Measurements from ENCODE around the gene QRFP.
A peak's percentile ranks its signal among the peaks of the same experiment; 100 is the strongest.

Gene QRFP

DNA sequence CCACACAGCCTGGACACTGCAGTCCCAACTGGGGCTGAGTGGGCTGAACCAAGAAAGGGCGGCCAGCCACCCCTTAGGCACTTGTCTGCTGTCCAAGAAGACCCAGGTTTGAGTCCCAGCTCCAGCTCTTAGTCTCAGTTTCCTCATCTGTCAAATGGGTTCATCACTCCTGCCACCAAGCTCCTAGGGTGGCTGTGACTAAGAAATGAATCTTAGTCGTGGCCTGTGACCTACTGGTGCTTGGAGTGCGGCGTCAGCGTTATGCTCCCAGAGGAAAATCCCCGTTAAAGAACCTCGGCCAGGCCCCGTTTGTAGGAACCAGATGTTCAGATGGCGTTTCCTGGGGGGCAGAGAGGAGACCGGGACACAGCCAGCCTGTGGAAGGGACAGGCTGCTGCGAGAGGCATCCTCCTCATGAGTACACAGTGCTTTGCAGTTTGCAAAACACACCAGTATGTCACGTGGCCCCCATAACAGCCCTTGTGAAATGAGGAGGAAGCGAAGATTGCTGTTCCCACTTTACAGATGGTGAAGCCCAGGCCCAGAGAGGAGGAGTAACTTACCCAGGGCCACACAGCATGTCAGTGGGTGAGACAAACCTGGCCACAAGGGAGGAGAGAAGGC is 39.1 kb upstream of the QRFP start:
- peak overlapping the region in 1 of 10 experiments; percentile 11; a peak in 1 of 20 replicates for H3K4me3 ChIP-seq
- H3K4me2 ChIP-seq, result peak overlapping the region; percentile 40 to 100 (median 98)
- H3K36me3 ChIP-seq, result no peaks in the 10 kb centered on the region
- peak overlapping the region in 7 of 11 experiments; percentile 2 to 40 (median 23); a peak in 6 of 22 replicates for H3K9ac ChIP-seq
- TF ChIP-seq Cebpa-rat (IDR thresholded peaks at IDR 0.05), result peak in 3 of 11 experiments; percentile 17 to 73 (median 66); a peak in 4 of 22 replicates
- no peaks in the 10 kb centered on the region for H3K9me3 ChIP-seq (replicated peaks in 1 of 11)
- peaks cover 62 to 85% (median 76%) of the 10 kb centered on the region in 11 experiments for H3K27me3 ChIP-seq
- H3K4me1 ChIP-seq, result peaks cover 79 to 89% (median 88%) of the 10 kb centered on the region in 10 experiments
- peaks cover 0 to 80% (median 41%) of the 10 kb centered on the region in 11 experiments; a peak in 17 of 22 replicates for H4K20me1 ChIP-seq
- peak overlapping the region in 8 of 11 experiments; percentile 5 to 59 (median 38); a peak in 12 of 22 replicates for H3K27ac ChIP-seq

DNA sequence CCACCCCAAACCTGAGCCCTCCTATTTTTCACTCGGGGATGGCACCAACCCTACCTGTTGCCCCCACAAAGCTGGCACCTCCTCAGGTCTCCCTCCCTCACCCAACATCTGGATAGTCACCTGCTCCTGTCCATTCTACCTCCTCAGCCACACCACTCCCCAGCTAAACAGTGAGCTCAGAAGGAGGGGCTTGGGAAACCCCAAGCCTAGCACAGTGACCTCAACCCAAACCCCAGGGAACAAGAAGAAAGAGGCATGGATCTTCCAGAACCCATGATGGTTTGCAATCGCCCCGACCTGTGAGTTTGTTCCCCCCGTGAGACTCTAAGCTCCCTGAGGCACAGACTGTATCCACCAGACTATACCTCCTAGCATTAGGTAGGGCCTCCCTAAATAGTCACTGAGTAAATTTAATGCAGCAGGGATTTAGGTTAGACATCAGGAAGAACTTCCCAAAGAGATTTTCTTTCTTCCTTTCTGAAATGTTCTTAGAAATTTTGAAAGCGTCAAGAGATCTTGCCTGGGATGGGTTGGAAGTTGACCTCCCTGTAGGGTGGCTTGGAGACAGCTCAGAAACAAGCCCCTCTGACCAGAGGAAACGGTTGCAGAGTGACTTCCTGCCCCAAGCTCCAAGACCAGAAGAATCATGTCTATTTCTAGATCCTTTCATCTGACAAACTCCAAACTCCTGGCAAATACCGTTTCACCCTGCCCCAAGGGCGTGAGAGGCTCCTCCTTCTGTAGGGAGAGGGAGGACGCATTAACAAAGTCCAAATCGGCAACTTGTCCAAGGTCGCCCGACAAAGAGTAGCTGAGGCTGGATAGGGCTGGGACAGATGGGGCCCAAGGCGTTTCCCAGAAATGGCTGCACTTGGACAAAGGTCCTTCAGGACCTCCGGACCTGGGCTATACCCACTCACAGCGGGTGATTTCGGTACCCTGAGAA is 38.4 kb upstream of the QRFP start:
- H3K9me3 ChIP-seq (replicated peaks in 1 of 11), result no peaks in the 10 kb centered on the region
- peak overlapping the region; percentile 40 to 100 (median 98) for H3K4me2 ChIP-seq
- peak overlapping the region in 4 of 11 experiments; percentile 2 to 34 (median 18); a peak in 6 of 22 replicates for H3K9ac ChIP-seq
- no peaks in the 10 kb centered on the region for H3K36me3 ChIP-seq
- H3K27ac ChIP-seq, result peak overlapping the region in 6 of 11 experiments; percentile 22 to 59 (median 46); a peak in 8 of 22 replicates
- no peak for TF ChIP-seq Cebpa-rat (IDR thresholded peaks at IDR 0.05)
- H3K4me1 ChIP-seq, result peaks cover 83 to 97% (median 93%) of the 10 kb centered on the region in 10 experiments
- H3K27me3 ChIP-seq, result peaks cover 54 to 82% (median 68%) of the 10 kb centered on the region in 11 experiments
- H4K20me1 ChIP-seq, result peaks cover 0 to 75% (median 34%) of the 10 kb centered on the region in 11 experiments; a peak in 17 of 22 replicates
- peak overlapping the region in 2 of 10 experiments; percentile 6 to 11; a peak in 2 of 20 replicates for H3K4me3 ChIP-seq

GRCh38 chr9:130934246-130934645 is 37.6 kb upstream of the QRFP start:
- H4K20me1 ChIP-seq, result peaks cover 0 to 75% (median 34%) of the 10 kb centered on the region in 11 experiments; a peak in 15 of 22 replicates
- H3K4me2 ChIP-seq, result peak overlapping the region in 10 of 11 experiments; percentile 50 to 100 (median 98); a peak in 20 of 22 replicates
- peak overlapping the region in 4 of 11 experiments; percentile 1 to 34 (median 26); a peak in 4 of 22 replicates for H3K9ac ChIP-seq
- no peak overlapping the region for H3K27ac ChIP-seq
- H3K4me1 ChIP-seq, result peaks cover 80 to 100% (median 97%) of the 10 kb centered on the region in 10 experiments
- H3K36me3 ChIP-seq, result no peaks in the 10 kb centered on the region
- no peaks in the 10 kb centered on the region for H3K9me3 ChIP-seq (replicated peaks in 1 of 11)
- H3K27me3 ChIP-seq, result peaks cover 47 to 74% (median 61%) of the 10 kb centered on the region in 11 experiments
- no peak for TF ChIP-seq Cebpa-rat (IDR thresholded peaks at IDR 0.05)
- no peak overlapping the region for H3K4me3 ChIP-seq

DNA sequence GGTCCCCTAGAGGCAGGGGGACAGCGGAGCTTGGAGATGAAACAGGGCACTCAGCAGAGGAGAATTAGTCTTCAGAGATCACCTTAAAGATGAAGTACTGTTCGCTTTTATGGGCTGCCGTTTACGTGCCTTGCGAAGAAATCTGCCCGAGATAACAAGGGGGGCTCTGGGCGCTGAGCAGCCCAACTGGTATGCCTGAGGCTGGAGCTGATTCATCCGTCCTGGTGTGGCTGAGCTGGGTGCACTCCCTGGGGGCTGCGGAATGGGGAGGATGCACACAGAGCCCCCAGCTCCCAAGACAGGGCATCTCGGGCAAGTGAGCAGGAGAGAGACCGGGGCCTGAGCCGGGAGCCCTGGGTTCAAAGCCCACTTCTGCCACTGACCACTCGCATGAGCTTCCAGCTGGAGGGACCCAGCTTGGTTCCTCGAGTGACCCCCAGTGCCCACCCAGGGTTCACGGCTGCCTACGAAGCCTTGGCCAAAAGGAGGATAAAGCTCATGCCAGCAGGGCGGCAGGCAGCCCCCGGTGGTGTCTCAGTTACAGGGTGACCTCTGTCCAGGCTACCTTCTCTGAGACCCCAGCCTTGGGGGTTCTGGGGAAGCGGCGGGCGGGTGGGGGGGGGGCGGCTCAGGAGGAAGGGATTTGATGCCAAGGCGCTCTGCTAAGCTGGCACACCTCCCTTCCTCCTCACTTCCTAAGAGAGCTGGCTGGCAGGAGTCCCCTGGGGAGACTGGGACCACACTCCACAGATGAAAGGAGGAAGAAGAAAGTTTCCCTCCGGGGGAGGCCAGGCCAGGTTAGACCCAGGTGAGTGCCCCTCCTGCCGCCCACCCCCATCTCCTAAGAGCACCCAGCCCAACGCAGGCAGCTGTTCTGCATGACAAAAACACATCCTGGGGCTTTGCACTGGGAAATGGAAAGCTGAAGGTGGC is 36.8 kb upstream of the QRFP start:
- Histone ChIP-seq H3K27ac (no peak overlapping the region), H3K4me2 (peak overlapping the region; percentile 67 to 100 (median 98)), H3K27me3 (peaks cover 38 to 69% (median 53%) of the 10 kb centered on the region in 11 experiments), H3K9me3 (replicated peaks in 1 of 11) (no peaks in the 10 kb centered on the region), H3K9ac (peak overlapping the region in 5 of 11 experiments; percentile 1 to 45 (median 30); a peak in 5 of 22 replicates), H3K36me3 (no peaks in the 10 kb centered on the region), H4K20me1 (peaks cover 0 to 66% (median 28%) of the 10 kb centered on the region in 11 experiments; a peak in 15 of 22 replicates), H3K4me3 (no peak overlapping the region; a peak in 2 of 20 replicates), H3K4me1 (peaks cover 81 to 100% (median 99%) of the 10 kb centered on the region in 10 experiments)
- TF ChIP-seq Cebpa-rat (IDR thresholded peaks at IDR 0.05), result no peak

GRCh38 chr9:130932255-130933079 is 35.9 kb upstream of the QRFP start:
- no peak overlapping the region; a peak in 1 of 22 replicates for H3K27ac ChIP-seq
- no peaks in the 10 kb centered on the region for H3K9me3 ChIP-seq (replicated peaks in 1 of 11)
- H4K20me1 ChIP-seq, result peaks cover 0 to 66% (median 19%) of the 10 kb centered on the region in 11 experiments; a peak in 14 of 22 replicates
- peak overlapping the region in 3 of 11 experiments; percentile 1 to 30 (median 2); a peak in 5 of 22 replicates for H3K9ac ChIP-seq
- no peak overlapping the region; a peak in 2 of 20 replicates for H3K4me3 ChIP-seq
- peaks cover 81 to 100% (median 99%) of the 10 kb centered on the region in 10 experiments for H3K4me1 ChIP-seq
- peak overlapping the region; percentile 67 to 100 (median 89) for H3K4me2 ChIP-seq
- TF ChIP-seq Cebpa-rat (IDR thresholded peaks at IDR 0.05), result no peak
- H3K27me3 ChIP-seq, result peaks cover 29 to 64% (median 43%) of the 10 kb centered on the region in 11 experiments
- H3K36me3 ChIP-seq, result no peaks in the 10 kb centered on the region

DNA sequence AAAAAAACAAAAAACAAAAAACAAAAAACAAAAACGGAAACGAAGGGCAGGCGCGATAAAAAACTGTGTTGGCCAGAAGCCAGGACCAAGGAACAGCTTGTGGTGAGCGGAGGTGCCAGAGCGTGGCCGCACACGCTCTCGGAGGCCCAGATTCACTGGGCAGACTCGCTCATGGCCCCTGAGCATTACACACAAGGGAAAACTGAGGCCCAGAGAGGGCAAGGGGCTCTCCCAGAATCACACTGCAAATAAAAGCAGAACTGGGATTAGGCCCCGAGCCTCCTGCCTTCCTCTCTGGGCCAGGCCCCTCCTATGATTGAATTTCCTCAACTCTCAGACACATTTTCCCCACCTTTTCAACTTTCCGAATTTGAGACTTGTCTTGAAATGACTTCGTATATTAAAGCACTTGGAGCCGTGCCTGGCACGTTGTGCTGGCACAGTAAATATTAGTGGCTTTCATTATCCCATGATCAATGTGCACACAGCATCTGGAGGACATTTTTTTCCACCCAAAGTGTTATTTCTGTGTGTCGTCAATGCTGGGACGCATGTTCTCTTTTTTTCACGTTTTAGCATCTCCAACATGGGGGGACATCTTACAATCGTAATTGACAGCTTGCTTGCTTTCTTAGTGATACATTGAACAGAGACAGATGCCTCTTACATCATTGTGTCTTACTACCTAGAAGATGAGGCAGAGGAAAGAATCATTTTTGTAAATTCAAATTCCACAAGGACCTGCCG is 35.1 kb upstream of the QRFP start:
- Histone ChIP-seq H3K4me2 (peak overlapping the region; percentile 67 to 100 (median 89)), H3K9ac (peak overlapping the region in 7 of 11 experiments; percentile 1 to 21 (median 7); a peak in 9 of 22 replicates), H3K27ac (peak overlapping the region in 7 of 11 experiments; percentile 8 to 44 (median 20); a peak in 5 of 22 replicates)

More for the DNA sequence above, 35.1 kb upstream of the QRFP start:
- no peaks in the 10 kb centered on the region for H3K36me3 ChIP-seq
- H3K4me3 ChIP-seq, result no peak overlapping the region
- H3K27me3 ChIP-seq, result peaks cover 21 to 56% (median 36%) of the 10 kb centered on the region in 11 experiments
- no peak for TF ChIP-seq Cebpa-rat (IDR thresholded peaks at IDR 0.05)
- H4K20me1 ChIP-seq, result peaks cover 0 to 67% (median 11%) of the 10 kb centered on the region in 11 experiments; a peak in 12 of 22 replicates
- H3K9me3 ChIP-seq (replicated peaks in 1 of 11), result no peaks in the 10 kb centered on the region
- H3K4me1 ChIP-seq, result peaks cover 82 to 100% (median 99%) of the 10 kb centered on the region in 10 experiments
